ENCODE measurements around the gene ASZ1. TPM values are rescaled to one million over a fixed set of nuclear protein-coding genes. Genes with fewer than 3 reads are reported as not detected.
"Not testable (repeated sequence)": the region's sequence is repeated elsewhere in the genome, so short reads cannot be mapped to it uniquely, and the experiment has no call there.

The ASZ1 gene
- polyA plus RNA-seq, 1 donor from 2014 or later: not detected

DNA sequence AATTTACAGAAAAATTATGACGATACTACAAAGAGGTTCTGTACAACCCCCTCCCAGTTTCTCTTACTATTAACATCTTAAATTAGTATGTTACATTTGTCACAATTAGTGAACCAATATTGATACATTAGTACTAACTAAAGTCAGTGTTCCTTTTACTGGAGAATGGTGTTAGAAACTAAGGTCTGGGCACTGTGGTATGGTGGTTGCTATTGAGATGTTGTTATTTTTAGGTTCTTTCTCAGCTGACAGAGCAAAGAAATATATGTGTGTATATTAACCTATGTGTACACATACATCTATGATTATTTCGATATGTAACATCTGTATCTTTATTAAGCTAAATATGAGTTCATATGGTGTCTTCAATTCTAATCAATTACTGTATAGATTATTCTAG is 40.9 kb upstream of the ASZ1 start:
- Histone ChIP-seq H3K4me2 (ENCODE audit: low read length) (no peak overlapping the region), H4K20me1 (ENCODE audit: insufficient read depth) (no peaks in the 10 kb centered on the region), H3K4me3 (ENCODE audit: low read length) (no peak overlapping the region), H3K27me3 (ENCODE audit: insufficient read depth, low read depth, low read length) (no peaks in the 10 kb centered on the region), H3K27ac (ENCODE audit: low read length) (no peak overlapping the region), H3K9me3 (ENCODE audit: low read length) (no peaks in the 10 kb centered on the region), H3K9ac (ENCODE audit: low read length) (no peak overlapping the region), H3K79me2 (replicated peaks; ENCODE audit: insufficient read depth, low read length) (no peaks in the 10 kb centered on the region), H3K9me2 (ENCODE audit: insufficient read depth, low read length) (no peaks in the 10 kb centered on the region), H2AFZ (ENCODE audit: low read depth, low read length) (no peak overlapping the region), H3F3A (ENCODE audit: insufficient read depth, low read length, poor library complexity, severe bottlenecking) (no peaks in the 10 kb centered on the region), H3K36me3 (ENCODE audit: insufficient read depth, low read length) (no peaks in the 10 kb centered on the region)
- TF ChIP-seq EP300 (conservative IDR thresholded peaks at IDR 0.05; ENCODE audit: poor library complexity, severe bottlenecking) (no peak), RAD21 (conservative IDR thresholded peaks at IDR 0.05) (no peak), EZH2 (IDR thresholded peaks at IDR 0.05; ENCODE audit: borderline replicate concordance, insufficient read depth, low read length, poor library complexity, severe bottlenecking) (no peak), POLR2AphosphoS5 (IDR thresholded peaks at IDR 0.05) (no peak)
- TF ChIP-seq, protein P1, sequence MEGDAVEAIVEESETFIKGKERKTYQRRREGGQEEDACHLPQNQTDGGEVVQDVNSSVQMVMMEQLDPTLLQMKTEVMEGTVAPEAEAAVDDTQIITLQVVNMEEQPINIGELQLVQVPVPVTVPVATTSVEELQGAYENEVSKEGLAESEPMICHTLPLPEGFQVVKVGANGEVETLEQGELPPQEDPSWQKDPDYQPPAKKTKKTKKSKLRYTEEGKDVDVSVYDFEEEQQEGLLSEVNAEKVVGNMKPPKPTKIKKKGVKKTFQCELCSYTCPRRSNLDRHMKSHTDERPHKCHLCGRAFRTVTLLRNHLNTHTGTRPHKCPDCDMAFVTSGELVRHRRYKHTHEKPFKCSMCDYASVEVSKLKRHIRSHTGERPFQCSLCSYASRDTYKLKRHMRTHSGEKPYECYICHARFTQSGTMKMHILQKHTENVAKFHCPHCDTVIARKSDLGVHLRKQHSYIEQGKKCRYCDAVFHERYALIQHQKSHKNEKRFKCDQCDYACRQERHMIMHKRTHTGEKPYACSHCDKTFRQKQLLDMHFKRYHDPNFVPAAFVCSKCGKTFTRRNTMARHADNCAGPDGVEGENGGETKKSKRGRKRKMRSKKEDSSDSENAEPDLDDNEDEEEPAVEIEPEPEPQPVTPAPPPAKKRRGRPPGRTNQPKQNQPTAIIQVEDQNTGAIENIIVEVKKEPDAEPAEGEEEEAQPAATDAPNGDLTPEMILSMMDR (IDR thresholded peaks at IDR 0.05; ENCODE audit: poor library complexity, severe bottlenecking): no peak
- TF ChIP-seq, protein P2, sequence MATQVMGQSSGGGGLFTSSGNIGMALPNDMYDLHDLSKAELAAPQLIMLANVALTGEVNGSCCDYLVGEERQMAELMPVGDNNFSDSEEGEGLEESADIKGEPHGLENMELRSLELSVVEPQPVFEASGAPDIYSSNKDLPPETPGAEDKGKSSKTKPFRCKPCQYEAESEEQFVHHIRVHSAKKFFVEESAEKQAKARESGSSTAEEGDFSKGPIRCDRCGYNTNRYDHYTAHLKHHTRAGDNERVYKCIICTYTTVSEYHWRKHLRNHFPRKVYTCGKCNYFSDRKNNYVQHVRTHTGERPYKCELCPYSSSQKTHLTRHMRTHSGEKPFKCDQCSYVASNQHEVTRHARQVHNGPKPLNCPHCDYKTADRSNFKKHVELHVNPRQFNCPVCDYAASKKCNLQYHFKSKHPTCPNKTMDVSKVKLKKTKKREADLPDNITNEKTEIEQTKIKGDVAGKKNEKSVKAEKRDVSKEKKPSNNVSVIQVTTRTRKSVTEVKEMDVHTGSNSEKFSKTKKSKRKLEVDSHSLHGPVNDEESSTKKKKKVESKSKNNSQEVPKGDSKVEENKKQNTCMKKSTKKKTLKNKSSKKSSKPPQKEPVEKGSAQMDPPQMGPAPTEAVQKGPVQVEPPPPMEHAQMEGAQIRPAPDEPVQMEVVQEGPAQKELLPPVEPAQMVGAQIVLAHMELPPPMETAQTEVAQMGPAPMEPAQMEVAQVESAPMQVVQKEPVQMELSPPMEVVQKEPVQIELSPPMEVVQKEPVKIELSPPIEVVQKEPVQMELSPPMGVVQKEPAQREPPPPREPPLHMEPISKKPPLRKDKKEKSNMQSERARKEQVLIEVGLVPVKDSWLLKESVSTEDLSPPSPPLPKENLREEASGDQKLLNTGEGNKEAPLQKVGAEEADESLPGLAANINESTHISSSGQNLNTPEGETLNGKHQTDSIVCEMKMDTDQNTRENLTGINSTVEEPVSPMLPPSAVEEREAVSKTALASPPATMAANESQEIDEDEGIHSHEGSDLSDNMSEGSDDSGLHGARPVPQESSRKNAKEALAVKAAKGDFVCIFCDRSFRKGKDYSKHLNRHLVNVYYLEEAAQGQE (IDR thresholded peaks at IDR 0.05; ENCODE audit: borderline replicate concordance): no peak

DNA sequence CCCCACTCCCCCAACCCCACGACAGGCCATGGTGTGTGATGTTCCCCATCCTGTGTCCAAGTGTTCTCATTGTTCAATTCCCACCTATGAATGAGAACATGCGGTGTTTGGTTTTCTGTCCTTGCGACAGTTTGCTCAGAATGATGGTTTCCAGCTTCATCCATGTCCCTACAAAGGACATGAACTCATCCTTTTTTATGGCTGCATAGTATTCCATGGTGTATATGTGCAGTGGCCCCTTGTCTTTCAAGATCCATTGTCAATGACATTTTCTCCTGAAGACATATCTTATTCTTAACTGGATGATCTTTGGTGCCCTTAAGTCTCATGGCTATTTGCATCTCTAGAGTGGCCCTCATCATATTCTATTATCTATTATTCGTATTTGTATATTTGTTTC is 33.5 kb upstream of the ASZ1 start:
- not testable (repeated sequence) for H3K79me2 ChIP-seq (replicated peaks; ENCODE audit: insufficient read depth, low read length); H3K4me3 ChIP-seq (ENCODE audit: low read length); H3K27ac ChIP-seq (ENCODE audit: low read length); H3K4me2 ChIP-seq (ENCODE audit: low read length); H3K27me3 ChIP-seq (ENCODE audit: insufficient read depth, low read depth, low read length); H2AFZ ChIP-seq (ENCODE audit: low read depth, low read length); H3K9me3 ChIP-seq (ENCODE audit: low read length); H3K9ac ChIP-seq (ENCODE audit: low read length); H3K36me3 ChIP-seq (ENCODE audit: insufficient read depth, low read length); H4K20me1 ChIP-seq (ENCODE audit: insufficient read depth); H3F3A ChIP-seq (ENCODE audit: insufficient read depth, low read length, poor library complexity, severe bottlenecking); H3K9me2 ChIP-seq (ENCODE audit: insufficient read depth, low read length)

DNA sequence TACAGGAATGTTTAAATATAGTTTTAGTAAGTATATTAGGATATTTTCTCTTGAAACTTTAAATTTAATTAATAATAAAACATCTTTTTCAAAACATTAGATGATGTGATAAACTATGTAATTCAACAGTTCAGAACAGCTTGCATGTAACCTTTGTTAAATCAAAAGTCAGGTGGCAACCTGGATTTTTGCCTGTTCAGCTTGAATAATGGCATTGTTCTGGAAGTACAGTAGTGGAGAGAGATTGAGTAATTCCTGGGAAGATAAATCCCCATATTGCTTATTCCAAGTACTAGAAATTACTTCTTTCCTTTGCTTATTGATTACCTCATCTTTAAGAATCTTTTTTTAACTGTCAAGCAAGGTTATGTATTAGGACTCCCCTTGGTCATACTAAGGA is 32.4 kb upstream of the ASZ1 start:
- H4K20me1 ChIP-seq (ENCODE audit: insufficient read depth): no peaks in the 10 kb centered on the region
- H3K9me2 ChIP-seq (ENCODE audit: insufficient read depth, low read length): no peaks in the 10 kb centered on the region
- H3K9ac ChIP-seq (ENCODE audit: low read length): no peak overlapping the region
- TF ChIP-seq TAF1 (IDR thresholded peaks at IDR 0.05; ENCODE audit: low read depth): no peak
- no peak for TF ChIP-seq MXI1 (conservative IDR thresholded peaks at IDR 0.05; ENCODE audit: poor library complexity, severe bottlenecking)
- no peak for TF ChIP-seq RAD21 (conservative IDR thresholded peaks at IDR 0.05)
- TF ChIP-seq, protein P1 (IDR thresholded peaks at IDR 0.05; ENCODE audit: poor library complexity, severe bottlenecking): no peak
- TF ChIP-seq SMC3 (conservative IDR thresholded peaks at IDR 0.05; ENCODE audit: poor library complexity): no peak
- TF ChIP-seq, protein P2 (IDR thresholded peaks at IDR 0.05; ENCODE audit: borderline replicate concordance): no peak
- TF ChIP-seq EZH2 (IDR thresholded peaks at IDR 0.05; ENCODE audit: borderline replicate concordance, insufficient read depth, low read length, poor library complexity, severe bottlenecking): no peak
- TF ChIP-seq POLR2AphosphoS5 (IDR thresholded peaks at IDR 0.05): no peak
- TF ChIP-seq EP300 (conservative IDR thresholded peaks at IDR 0.05; ENCODE audit: poor library complexity, severe bottlenecking): no peak
- H3K36me3 ChIP-seq (ENCODE audit: insufficient read depth, low read length): no peaks in the 10 kb centered on the region
- H2AFZ ChIP-seq (ENCODE audit: low read depth, low read length): no peak overlapping the region
- no peaks in the 10 kb centered on the region for H3K79me2 ChIP-seq (replicated peaks; ENCODE audit: insufficient read depth, low read length)
- no peak overlapping the region for H3K27ac ChIP-seq (ENCODE audit: low read length)
- H3F3A ChIP-seq (ENCODE audit: insufficient read depth, low read length, poor library complexity, severe bottlenecking): no peaks in the 10 kb centered on the region
- H3K4me2 ChIP-seq (ENCODE audit: low read length): no peak overlapping the region
- no peaks in the 10 kb centered on the region for H3K27me3 ChIP-seq (ENCODE audit: insufficient read depth, low read depth, low read length)
- H3K9me3 ChIP-seq (ENCODE audit: low read length): no peaks in the 10 kb centered on the region
- no peak overlapping the region for H3K4me3 ChIP-seq (ENCODE audit: low read length)

Data from neural cell (in vitro differentiated cells).